Ovary (tissue), 3 donors: ENCODE measurements around the gene COX7B.

Source experiments
- CTCF ChIP-seq, 3 donors: fragments of 450-650 bp in 2 of 3; fragments of 200-600 bp in 1 of 3; IDR thresholded peaks; one replicate each; pipeline versions ENCODE4 v1.5.1 to v1.8.0; 2016 to 2022; ENCODE audit warnings: antibody characterized with exemption in 3 of 3, mild to moderate bottlenecking in 1 of 3
- POLR2A ChIP-seq: fragments of 450-650 bp; IDR thresholded peaks from one replicate; pipeline ENCODE4 v1.6.1; 2017; ENCODE audit warnings: antibody characterized with exemption, mild to moderate bottlenecking, moderate library complexity
- donor health status: DM: no; HTN: no; CAD: no.

DNA sequence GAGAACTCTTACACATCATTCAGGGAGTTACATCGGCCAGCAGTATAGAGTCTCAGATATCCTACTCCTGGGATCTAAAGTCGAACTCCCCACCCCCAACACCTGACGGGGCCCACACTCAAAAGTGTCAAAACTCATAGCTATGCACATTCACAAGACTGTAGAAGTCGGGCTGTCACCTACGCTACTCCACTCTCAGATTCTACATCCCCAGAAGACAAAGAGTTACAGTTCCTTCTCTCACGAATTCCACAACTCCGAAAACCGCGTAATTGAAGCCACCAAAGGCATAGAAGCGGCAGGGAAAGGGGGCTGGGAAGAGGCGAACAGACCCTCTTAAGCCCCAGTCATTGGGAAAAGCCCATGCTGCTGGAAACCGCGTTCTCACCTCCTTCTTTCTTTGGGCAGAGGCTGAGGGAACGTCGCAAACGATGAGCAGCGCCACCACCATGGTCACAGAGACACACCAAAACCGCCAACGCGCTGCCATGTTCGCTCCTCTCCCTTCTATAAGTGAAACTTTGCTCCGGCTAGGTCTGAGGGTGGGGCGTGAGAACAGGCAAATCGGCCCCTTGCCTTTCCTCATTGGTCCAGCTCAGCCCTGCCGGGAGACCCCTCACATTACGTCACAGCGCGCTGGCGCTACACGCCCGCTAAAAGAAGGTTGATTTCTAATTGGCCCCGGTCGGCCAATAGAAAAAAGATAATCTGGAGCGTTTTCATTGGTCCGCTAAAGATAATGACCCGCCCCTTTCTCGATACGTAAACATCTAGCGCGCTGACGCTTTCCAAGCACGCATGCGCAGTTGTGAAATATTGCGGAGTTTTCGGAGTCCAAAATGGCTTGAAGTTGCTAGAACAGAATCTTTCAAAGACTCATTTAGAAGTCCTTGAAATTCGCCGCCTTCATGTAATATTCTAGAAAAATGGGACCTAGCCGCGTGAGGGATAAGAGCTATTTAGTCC lies 4.1 kb upstream of the COX7B start, which contains the start of gene MAGT1:
- TF ChIP-seq CTCF (IDR thresholded peaks at IDR 0.05) (no peak), POLR2A (peak; percentile 80)
